Measurements from ENCODE around the gene TOM1.
A peak's percentile ranks its signal among the peaks of the same experiment; 100 is the strongest.
"Not testable (repeated sequence)": the region's sequence is repeated elsewhere in the genome, so short reads cannot be mapped to it uniquely, and the experiment has no call there.

TOM1 gene

DNA sequence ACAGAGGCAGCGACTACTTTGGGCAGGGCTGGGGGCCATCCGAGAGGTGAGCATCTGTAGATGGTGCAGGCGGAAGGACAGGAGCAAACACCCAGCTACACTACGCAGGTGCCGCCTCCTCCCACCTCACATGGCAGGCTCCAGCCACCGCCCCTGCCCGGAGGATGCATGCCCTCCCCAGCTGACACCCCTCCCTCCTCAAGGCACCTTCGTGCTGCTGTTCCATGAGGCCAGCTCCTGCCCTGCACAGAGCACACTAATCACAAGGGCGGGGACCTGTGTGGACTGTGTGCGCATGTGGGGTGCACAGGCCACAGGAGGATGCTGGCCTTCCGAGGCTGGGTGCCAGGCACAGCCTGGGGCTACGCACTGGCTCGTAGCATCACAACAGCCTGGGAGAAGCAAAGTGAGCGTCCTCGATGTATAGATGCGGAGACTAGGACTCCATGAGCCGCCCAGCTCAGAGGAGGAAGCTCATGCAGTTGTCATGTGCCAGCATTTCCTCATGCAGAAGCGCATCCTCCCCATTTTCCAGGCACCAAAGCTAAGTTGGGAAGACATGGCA is 48.4 kb downstream of the TOM1 start:
- DNase-seq, result no peak

DNA sequence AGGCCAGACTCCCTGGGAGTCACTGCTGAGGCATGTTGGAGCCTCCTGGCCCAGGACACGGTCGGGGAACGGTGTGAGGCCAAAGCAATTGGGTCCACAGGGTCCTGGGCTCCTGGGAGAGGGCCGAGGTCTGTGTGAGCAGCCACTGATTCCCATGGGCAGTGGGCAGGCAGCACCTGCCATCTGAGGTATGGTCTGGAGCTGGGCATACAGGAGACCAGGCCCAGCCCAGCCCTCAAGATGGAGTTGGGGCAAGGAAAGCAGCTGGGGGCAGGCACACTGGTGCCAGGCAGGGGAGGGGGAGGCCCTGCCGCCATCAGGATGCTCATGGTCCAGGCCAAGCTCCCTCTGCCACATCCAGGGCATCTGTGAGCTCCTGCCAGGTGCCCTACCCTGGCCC is 49.0 kb downstream of the TOM1 start:
- no peak for DNase-seq

DNA sequence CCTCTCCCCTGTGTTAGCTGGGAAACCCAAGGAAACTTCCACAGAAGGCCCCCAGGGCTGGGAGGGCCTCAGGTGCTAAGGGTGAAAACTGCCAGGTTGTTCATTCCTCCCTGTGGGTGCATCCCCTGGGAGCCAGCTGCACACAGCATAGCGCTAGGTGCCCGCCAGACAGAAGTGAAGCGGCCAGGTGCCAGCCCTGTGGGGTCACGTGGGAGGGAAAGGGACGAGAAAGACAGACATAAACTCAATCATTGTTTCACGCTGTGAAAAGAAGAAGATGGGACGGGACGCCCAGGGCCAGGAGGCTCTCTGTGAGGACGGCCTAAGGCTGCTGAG is 49.6 kb downstream of the TOM1 start:
- no peak for DNase-seq

DNA sequence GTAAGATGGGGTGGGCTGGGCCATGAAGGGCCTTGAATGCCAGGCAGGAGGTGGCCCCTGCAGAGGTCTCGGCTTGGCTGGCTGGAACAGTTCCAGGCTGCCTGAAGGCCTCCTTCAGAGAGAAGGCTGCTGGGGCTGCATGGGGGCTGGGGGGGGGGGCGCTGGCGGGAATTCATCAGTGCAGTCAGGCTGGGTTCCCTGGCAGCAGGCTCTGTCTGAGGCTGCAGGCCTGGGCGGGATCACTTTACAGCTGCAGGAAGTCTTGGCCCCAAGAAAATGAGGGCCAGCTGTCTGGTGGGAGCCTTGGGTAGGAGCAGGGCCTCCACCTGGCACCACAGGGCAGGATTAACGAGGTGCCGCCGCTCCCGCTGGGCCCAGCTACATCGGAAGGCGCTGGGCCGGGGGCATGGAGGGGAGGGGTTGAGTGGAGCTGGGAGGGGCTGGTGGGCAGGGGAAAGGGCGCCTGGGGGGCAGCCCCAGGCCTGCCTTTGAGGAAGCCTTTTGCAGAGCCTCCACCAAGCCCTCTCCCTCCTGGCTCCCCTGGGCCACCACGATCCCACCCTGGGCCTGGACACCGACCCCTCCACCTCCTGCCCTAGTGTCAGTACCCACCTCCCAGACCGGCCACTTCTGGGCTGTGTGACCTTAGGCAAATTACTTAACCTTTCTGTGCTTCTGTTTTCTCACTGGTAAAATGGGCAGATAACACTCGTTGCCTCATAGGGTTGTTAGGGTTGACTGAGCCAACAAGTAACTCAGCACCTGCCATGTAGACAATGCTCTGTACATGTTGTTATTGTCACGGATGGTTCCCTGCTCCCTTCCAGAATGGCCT is 50.2 kb downstream of the TOM1 start:
- DNase-seq, result no peak

DNA sequence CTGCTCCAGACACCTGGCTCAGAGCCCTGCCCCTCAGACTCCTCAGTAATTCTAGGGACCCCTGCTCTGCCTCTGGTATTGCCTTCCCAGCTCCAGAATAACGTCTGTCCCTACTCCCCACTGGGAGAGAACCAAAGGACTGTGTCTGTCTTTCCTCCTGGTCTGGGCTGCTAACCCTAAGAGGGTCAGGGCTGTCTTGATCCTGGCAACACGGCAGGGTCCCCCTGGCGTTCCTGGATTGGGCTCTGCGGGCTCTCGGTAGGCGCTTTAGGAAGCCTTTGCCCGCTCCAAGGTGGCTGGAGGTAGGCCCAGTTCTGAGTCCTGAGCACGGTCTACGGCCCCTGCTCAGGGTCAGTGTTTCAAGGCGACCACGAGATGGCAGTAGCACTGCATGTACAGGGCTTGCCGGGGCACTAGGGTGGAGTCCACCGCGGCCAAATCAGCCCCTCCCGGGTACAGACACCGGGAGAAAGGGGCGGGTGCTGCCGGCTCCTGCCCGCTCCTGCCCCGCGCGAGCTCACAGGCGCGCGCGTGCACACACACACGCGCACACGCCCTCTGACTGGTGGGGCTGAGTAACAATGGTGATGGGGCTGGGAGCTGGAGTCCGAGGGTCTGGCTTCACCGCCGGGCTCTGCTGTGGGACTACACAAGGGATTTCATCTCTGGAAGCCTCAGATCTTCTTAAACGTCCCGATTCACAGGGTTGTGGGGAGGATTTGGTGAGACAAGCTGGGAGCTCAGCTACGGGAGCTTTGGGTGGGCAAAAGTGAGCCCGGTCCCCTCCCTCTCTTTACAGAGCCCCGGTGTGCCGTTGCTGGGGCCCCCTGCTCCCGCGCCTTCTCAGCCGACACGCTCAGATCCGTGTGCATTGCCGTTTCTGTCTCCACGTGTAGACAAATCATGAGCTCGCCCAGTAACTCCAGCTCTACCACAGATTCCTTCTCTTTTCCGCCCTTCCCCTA is 51.1 kb downstream of the TOM1 start:
- DNase-seq, result peak; percentile 75

DNA sequence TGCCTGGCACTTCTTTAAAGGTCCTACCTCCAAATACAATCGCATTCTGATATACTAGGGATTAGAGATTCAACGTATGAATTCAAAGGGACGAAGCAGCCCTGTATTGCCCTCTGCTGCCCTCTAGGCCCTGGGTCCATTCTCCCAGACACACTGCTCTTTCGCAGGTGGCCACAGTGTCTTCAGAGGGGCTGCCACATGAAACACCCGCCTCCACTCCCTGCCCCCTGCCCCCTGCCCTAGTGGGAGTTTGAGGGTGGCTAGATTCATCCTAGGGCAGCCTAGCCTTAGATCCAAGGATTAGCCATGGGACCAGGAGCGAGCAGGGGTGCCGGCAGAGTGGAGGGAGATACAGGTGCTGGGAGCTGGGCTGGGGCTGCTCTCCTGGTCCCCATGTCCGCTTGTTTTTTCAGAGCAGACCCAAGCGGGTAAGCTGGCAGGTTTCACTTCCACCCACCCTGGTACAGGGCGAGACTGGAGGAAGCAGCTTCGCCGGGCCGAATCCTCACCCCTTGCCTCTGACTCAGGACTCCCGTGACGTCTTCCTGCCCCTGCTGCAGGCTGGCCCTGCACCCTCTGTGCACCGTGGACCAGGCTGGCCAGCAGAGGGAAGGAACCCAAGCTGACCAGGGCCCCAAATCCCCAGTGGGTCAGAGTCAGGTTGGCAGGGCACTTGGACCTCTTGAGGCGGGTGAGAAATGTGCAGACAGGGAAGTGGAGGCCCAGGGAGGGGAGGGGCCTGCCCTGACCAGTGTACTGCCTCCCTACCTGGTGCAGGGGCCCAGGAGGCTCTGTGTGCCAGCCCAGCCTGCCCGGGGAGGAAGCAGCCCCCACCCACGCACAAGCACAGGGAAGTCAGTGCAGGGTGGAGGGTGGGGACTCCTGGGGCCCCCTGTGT is 52.8 kb downstream of the TOM1 start:
- DNase-seq, result no peak

DNA sequence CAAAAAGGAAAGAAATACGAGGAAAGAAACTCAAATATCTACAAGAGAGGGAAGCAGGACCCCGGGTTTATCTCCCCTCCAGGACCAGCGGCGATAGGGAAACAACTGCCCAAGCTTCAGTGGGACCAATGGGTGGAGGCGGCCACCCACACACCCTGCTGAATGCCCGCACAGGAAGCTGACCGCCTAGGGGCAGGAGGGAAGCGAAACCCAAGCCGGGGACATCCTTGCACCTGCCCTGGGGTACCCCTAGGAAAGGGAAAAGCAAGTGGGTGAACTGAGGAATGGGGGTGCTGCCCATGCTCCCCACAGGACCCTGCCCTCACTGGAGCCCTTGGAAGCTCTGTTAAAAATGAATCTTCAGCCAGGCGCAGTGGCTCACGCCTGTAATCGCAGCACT is 53.6 kb downstream of the TOM1 start:
- DNase-seq, result no peak

DNA sequence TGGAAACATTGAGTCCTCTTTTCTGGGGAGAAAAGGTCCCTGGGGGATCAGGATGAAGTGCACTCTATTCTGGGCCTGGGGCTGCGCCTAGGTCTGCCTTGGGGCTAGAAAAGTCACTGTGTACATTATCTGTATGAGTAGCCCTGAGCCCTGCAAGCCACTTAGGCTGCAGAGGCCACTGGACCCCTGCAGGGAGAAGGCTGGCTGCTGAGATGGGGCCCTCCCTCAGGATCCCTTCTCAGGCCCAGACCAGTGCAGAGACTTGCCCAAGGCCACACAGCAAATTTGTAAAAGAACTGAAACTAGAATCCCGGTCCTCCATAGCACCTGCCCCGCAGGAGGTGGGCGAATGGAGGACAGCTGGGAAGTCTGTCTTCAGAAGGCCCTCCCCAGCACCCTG is 54.4 kb downstream of the TOM1 start:
- DNase-seq, result no peak

DNA sequence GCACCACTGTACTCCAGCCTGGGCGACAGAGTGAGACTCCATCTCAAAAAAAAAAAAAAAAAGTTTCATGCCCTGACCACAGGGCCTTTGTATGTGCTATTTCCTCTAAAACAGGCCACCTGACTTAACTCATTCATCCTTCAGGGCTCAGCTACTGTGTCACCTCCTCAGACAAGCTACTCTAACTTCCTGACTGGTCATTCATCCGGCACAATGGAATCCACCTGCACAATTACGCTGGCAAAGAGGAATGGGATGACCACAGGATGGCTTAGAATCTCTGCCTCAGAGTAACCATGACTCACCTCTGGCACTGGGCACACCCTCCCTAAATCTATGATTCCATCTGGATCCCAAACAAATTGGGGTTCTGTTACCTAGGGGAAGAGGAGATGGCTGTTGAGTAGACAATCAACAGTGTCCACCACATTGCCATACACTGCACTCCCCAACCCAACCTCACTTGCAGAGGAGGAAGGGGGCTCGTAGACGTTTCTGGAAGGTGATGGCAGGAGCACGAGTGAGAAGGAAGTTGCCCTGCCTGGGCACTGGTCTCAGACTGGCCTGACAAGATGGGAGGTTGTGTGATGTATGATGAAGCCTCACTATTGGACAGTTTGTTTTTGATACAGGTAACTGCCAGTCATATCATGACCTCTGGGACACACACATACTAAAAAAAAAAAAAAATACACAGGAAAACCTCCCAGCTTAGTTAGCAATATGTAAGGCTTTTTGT is 58.4 kb downstream of the TOM1 start:
- no peak for DNase-seq

DNA sequence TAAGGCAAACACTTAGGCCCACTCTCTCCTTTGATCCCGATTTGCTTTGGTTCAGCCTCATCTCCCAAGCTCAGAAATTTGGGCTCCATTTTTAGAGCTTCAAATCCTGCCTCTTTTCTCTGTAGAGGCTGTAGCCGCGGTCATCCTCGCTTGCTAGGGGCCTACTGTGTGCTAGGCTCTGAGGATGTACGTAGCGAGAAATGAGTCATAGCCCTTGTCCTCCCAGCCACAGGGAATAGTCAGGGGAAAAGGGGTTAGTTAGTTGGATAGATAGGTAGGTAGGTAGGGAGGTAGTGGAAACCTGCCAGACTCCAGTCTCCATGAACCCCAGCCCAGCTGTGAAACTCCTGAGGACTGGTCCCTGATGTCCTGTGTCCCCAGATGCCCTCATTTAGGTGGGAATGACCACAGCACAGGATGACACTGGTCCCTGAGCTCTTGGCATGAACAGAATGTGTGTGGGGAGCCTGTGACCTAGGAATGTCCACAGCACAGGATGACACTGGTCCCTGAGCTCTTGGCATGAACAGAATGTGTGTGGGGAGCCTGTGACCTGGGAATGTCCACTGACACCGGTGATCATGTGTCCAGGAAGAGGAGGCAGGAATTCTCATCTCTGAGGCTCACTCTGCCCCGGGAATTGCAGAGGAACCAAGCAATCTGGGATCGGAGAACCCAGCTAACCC is 59.8 kb downstream of the TOM1 start:
- no peak for DNase-seq

DNA sequence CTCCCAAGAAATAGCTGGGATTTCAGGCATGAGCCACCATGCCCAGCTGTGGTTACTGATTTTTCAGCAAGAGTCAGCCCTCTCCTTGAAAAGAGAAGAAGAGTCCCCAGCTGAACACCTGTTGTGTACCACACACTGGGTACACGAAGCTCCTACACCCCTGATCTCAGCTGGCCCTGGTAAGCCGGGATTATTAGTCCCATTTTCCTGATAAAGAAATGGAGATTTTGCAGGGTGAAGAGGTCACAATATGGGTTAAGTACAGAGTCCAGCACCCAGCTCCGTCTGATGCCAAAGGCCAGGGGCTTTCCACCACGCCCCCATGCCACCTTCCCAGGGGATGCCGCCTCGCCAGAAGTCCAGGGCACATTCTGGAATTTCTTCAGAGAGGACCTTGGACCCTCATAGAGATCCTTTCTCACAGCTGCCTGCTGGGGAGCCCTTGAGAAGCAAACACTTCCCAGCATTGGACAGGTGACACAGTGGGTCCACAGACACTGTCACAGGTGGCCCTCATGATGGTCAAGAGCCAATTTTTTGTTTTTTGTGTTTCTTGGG is 61.4 kb downstream of the TOM1 start:
- no peak for DNase-seq

DNA sequence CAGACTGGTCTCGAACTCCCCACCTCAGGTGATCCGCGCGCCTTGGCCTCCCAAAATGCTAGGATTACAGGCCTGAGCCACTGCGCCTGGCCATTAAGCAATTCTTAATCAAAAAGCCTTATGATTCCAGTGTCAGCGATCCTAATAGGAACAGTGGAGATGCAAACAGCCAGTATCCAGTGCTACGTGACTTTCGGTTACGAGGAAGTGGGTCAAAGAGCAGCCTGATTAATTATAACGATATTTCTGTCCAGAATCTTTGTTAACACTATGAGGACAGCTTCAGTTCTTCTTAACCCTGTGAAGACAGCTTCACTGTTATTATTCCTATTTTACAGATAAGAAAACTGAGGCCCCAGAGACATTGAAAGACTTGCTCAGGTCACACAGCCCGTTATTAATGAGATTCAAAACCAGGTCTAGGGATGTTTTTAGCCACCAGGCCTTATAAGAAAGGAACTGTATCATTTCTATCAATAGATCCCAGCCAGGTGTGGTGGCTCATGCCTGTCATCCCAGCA is 63.9 kb downstream of the TOM1 start:
- no peak for DNase-seq

DNA sequence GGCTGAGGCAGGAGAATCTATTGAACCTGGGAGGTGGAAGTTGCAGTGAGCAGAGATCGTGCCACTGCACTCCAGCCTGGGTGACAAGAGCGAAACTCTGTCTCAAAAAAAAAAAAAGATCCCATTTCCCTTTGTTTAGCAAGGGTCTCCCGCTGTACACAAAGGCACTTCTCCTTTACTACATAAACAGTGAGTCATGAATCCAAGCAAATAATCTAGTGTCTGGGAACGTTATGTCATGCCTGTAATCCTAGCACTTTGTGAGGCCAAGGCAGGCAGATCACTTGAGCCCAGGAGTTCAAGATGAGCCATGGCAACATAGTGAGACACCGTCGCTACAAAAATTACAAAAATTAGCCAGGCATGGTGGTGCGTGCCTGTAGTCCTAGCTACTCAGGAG is 64.5 kb downstream of the TOM1 start:
- not testable (repeated sequence) for DNase-seq

DNA sequence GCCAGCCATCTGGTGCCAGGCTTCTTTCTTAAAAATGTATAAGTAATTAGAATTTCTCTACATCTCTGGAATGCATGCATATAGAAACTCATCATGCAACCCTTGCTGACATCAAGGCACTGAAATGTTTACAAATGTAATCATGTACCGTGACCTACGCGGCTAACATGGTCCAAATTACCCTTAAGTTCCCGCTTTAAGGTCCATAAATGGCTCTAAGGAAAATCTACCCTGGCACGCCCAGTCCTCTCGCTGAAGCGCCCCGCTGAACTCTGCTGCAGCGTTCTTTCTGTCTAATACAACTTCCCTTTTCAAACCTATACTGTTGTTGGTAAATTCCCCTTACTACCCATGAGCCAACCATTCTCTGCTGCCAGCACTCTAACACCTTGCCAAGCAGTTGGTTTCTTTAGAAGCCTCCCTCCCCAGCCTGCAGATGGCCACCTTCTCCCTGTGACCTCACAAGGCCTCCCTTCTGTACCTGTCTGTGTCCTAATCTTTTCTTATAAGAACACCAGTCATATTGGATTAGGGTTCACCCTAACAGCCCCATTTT is 67.7 kb downstream of the TOM1 start:
- no peak for DNase-seq

DNA sequence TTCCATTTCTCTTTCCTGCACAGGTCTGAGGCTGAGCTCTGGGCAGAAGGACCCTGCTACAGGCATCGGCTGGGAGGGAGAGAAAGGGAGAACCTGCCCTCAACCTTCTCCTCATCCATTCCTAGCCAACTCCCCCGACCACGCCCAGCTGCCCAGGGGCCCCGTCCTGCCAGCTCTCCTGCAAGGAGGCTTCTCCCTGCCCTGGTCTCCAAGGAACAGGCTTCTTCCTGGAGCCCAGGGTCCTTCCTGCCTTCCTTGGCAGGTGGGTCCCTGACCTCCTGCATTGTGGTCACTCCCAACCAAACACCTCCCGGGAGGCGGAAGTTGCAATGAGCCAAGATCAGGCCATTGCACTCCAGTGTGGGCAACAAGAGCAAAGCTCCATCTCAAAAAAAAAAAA is 68.7 kb downstream of the TOM1 start:
- no peak for DNase-seq

DNA sequence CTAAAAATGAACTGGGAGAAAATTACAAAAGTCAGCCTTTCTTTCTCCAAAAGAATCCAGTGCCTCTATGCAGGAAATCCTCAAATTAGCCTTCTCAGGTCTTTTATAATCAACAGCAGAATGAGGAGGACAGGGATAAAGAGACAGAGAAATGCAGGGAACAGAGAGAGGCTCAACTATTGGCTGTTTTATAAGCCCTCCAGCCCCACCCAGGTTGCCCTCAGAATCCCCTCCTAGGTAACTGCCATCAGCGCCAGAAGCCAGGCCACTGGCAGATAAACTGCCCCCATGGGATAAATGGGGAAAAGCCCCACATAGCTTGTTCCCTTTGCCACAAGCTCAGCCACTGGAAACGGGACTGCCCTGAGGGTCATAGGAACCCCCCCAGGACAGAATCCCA is 70.3 kb downstream of the TOM1 start:
- no peak for DNase-seq

DNA sequence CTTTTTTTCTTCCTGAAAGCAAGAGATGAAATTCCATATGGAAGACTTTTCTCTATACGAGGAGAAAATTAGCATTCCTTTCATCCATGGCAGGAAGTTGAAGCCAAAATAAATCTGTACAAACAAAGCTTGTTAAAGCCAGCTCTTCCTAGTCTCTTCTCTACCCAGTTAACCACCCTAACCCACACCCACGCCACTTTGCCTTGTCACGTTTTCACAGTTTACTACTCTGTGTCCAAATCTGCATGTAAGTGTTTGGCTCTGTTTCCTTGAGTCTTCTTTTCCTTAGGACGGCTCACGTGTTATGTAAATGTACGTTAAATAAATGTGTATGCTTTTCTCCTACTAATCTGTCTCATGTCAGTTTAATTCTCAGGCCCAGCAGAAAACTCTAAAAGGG is 74.1 kb downstream of the TOM1 start:
- no peak for DNase-seq

DNA sequence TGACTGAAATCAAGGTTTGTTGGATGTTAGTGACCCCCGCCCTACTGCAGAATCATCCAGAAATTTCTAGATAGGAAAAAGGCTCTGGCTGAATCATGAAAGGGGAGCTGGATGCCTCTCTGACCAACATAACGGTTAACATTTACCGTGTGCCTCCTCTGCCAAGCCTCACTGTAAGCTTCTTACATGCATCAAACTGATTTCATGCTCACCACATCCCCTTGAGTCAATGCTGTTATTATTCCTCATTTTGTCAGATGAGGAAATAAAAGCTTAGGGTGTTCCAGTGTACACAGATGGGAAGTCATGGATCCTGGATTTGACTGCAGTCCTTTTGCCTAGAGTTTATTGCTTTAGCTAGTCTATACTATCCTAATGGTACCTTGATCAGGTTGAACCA is 75.3 kb downstream of the TOM1 start:
- no peak for DNase-seq

DNA sequence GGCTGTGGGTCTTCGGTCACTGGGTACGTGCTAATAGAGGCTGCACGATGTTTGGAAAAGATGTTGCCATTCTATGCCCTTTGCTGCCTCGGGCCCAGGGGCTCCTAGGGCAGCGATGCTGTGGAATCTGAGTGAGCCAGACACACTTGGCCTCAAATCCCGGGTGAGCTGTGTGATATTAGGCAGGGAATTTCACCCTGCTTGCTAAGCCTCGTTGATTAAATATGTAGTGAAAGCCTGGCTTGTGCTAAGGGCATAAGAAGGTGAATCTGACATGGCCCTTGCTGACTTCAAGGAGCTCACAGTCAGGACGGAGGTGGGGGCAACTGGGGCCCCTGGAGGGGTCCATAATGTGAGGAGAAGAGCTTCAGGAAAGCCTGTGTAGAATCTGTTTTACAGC is 75.8 kb downstream of the TOM1 start:
- no peak for DNase-seq

DNA sequence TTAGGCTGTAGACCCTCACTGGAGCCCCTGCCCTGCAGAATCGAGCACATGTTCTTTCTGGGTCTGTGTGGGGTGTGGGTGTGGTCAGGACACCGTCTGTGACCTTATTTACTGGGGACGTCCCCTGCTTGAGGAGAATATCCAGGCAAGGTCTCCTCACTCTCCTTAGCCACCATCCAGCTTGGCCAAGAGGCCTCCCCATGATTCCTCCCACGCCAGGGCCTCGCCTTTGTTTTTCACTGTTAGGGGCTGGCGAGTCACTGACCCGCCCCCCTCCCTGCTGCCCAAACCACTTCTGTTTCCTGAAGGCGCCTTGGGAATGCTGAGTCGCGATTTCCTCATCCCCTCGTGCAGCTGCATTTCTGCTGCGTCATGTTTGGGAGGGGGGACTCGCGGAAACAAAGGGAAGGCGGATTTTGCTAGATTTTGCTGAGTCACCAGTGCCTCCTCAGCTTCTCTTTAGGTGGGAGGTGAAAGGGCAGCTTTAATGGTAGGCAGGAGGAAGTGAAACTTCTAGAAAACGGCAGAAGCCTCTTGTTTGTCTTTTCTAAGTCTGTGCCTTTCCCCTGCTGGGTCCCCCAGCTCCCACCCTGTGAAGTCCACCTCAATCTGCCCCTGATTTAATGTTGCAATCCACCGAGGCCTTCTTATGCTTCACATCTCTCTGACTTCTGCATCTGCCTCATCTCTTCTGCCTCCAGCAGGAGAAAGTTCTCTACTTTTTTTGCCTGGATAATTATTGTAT is 77.2 kb downstream of the TOM1 start:
- peak; percentile 53 for DNase-seq

All from NCI-H2227 treated with DMSO at 0.1 percent for 48 hours (cell line).